NCI-H446 (cell line): Measurements from ENCODE around the gene CA12.

Experiments
- DNase-seq, 2 experiments: peaks; one replicate each; lab custom pipeline; 2025; lab: John Stamatoyannopoulos, UW

CA12 gene

DNA sequence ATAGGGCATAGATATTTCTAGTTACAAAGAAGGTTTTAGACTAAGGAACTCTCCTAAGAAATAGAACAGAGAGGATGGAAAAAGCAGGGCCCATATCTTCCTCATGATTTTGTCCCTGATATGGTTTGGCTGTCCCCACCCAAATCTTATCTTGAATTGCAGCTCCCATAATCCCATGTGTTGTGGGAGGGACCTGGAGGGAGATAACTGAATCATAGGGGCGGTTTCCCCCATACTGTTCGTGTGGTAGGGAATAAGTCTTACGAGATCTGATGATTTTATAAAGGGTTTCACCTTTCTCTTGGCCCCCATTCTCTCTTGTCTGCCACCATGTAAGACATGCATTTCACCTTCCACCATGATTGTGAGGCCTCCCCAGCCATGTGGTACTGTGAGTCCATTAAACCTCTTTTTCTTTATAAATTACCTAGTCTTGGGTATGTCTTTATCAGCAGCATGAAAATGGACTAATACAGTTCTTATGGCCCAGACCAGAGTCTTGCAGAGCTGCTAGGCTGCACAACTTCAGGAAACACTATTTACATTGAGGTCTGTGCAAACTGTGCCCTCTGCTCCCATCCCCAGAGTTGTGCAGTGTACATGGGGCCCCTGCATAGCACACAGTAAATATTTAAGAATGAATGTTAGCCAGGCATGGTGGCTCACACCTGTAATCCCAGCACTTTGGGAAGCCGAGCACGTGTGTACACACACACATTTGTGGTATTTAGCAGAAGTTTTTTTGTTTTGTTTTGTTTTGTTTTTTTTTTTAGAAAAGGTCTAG lies 20.3 kb upstream of the CA12 start:
- DNase-seq, result no peak

DNA sequence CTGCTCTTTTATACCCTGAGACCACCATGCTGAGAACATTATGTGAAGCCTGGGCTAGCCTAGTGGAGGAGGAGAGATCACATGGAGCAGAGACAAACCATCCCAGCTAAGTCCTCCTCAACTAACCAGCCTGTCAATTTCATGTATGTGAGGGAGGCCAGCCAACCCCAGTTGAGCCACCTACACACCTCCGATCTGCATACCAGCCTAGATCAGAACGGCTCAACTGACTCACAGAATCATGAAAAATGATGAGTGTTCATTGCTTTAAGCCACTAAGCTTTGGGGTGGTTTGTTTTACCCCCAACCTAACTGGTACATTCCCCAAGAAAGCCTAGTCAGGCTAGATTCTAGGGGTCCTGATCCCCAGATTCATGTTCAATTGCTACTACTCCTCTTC lies 19.4 kb upstream of the CA12 start:
- DNase-seq, result no peak

DNA sequence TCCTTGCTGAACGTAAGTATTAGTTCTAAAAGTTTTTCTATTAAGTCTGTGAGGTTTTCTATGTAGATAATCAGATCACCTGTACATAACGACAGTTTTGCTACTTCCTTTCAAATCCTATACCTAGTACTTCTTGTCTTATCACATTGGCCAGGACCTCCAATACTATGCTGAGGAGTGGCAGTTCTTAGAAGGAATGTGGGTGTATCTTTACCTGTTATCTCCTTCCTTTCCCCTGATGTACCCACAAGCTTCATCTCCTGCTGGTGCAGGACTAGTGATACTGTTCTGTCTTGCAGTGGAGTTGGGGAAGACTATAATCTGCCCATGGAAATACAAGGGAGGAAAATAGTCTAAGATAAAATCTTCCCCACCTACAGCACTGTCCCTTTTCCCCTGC lies 16.8 kb upstream of the CA12 start:
- DNase-seq, result no peak

DNA sequence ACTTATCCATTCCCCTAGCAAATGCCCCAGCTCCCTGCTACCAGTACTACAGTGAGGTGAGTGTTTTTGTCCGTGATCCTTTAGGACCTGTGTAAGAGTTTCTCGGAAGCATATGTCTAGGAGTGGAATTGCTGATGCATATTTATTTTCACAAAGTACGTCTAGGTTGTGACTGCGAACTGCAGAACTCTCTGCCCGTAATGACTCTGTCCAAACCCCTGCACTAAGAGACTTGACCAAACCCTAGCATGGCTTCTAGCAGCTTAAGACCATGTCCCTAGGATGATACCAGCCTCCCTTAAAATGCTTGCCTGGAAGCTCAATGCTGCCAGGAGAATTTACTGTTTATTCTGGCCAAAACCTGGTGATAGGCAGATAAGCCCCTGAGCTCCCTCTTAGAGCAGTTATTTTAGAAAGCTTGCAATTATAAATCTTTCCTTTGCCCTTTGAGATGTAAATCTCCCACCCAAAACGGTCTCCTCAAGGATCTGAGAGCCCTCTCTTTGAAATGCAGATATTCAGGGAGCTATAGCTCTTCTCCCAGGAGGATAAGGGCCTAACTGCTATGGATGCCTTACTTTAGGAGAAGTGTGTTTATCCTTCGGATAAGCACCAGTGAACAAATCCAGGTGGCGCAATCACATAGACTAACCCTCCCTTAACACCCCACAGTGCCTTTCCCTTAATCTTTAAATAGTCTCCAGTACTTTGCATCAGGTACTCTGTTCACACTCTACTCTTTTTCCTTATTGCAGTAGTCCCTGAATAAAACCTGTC lies 14.7 kb upstream of the CA12 start:
- DNase-seq, result no peak

DNA sequence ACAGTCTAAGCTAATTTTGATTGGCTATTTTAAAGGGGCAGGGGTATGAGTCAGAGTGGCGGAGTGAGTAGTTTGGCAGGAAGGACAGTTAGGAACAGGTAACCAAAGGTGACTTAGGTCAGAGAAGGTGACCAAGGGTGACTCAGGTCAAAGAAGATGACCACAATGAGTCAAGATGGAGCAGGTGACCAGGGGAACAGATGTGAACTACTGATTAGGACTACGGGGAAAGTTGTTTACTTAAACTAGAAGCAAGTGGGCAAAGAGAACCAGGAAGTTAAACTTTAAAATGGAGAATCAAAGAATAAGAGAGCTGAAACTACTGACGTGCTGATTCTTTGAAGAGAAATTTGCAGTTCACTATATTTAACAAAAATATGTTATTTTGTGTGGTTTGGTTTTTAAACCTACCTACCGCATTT lies 14.1 kb upstream of the CA12 start:
- no peak for DNase-seq

DNA sequence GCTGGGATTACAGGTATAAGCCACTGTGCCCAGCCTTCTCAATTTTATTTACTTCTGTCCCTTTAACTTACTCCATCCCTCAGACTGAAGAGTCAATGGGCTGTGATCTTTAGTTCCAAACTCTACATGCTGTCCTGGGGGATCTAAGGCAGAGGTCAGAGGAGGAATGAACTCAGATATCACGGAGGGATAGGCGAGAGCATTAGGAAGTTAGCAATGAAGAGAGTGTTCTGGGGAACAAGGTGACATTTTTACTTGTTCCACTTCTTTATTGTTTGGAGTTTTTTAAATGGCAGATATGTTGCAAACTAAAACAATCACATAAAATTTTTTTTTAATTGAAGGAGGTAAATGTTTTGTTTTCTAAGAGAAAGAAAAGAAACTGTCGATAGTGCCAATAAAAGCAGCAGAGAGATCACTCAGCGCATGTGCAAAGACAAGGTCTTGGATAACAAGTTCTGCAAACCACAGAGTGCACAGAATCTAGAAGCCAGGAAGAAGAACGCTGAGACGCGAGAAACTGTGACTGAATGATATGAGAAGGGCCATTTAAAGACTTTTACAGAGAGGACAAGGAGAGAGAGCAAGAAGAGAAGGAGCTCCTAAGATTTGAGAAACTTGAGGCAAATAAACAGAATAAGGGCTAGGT lies 10.8 kb upstream of the CA12 start:
- DNase-seq, result no peak

DNA sequence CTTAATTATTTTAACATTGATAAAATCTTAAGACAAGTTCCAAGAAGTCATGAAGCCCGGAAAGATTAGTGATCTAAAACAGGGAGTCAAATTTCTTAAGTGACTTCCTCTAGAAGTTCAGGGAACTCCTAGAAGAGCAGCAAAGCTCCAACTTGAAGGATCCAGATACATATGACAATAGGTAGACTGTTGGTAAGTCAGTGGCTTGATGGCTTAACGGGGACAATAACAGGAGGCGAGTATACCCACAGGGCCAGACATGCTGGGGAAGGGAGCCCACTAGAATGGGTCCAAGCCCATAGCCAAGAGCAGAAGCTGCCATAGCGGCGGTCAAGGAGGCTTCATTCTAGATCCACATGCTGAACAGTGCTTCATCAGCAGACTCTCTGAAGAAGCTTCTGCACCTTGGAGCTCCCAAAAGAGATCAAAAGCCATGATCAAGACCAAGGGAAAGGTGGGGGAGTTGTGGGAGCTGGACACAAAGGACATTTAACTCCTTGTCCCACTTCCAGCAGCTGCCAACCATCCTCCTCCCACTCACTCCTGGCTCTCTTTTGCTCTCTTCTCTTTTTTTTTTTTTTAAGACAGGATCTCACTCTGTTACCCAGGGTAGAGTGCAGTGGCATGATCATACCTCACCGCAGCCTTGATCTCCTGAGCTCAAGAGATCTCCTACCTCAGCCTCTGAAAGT lies 10.2 kb upstream of the CA12 start:
- no peak for DNase-seq

DNA sequence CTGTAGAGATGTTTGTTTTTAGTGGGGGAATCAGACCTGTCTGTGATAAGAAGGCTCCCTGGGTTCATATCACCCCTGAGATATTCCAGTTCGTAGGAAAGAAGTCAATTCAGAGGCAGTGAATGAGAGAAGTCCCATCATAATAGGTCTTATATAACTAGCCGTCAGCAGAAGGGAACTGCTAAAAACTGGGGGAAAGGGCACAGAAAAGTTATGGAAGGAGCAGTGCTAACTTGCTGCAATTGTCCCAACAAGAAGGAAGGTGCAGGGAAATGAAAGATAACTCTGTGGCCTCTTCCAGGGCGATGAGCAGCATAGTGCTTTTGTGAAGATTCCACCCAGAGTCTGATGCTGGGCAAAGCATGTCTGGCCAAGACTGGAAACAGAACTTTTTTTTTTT lies 9.0 kb upstream of the CA12 start:
- DNase-seq, result no peak

DNA sequence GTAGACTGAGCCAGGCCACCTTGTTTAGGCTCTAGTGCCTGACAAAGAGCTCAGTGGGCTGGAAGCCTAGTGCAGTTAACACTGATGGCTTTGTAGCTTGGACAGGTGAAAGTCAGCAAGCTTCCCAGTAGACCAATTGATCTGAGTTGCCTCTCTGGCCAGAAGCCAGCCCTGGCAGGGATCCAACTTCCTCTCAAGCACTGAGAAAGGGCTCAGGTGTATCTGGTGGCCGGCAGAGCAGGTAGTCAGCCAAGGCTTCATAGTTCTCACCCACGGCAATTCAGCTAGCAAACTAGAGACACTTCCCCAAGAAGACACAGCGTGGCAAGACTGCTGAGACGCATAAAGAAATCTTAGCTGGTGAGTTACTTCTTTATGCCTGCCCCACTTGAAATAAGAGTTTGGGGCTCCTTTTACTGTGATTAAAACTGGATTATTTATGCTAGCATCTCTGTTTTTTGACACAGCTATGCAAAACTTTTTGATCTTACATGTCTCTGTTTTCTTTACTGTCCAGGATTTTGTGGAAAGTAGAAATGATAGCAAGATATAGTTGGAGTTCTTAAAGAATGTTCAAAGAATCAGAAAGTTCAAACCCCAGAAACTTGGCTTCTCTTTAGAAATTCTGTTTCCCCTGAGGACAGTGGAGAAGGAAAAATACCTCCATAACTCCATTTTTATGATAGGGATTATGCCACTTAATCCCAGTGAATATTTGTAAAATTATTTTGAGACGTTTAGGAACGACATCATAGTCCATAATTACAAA lies 8.4 kb upstream of the CA12 start:
- DNase-seq, result no peak

DNA sequence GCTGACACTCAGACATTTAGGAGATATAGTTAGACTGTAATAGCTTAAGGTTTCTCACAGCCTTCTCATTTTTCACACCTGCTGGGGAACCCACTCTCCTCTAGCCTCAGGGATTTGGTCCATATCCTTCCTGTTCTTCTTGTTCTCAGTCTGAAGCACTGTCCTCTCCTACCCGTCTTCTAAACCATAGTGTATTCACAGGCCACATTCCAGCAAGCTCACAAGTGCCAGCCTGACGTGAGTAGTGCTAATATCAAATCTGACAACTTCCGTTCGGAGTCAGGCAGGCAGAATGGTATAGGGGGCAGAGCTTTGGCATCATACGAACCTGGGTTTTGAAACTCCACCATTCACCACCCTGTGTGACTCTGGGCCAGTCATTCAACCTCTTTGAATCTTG lies 6.9 kb upstream of the CA12 start:
- no peak for DNase-seq

DNA sequence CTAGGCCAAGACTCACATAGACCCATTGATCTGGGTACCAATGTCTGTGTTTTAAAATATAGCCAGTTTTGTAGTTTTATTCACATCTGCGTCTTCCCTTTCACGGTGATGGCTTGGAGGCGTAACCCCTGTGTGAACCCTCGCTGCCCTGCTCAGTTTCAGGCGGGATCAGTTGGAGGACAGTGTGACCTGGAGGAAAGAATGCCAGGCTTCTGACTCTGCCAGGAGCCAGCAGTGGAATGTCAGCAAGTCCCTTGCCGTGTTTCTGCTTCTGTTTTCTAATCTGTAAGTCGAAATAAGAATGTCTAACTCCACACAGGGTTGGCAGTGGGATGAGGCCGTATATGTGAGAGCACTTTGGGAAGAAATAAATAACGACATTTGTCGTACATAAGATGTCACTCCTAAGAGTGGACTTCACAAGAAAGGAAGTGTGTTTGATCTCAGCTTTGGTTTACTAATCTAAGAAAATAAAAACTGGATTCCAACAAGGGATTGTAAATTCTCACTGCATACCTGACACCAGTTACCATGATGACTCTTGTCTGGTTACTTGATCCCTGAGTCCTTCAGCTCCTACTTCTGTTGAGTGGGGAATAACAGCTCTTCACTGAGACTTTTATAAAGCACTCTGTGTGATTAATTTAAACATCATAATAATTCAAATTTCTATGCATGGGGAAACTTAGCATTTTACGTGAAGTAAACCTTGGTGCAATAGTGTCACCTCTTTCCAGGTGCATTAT lies 6.3 kb upstream of the CA12 start:
- DNase-seq, result no peak

DNA sequence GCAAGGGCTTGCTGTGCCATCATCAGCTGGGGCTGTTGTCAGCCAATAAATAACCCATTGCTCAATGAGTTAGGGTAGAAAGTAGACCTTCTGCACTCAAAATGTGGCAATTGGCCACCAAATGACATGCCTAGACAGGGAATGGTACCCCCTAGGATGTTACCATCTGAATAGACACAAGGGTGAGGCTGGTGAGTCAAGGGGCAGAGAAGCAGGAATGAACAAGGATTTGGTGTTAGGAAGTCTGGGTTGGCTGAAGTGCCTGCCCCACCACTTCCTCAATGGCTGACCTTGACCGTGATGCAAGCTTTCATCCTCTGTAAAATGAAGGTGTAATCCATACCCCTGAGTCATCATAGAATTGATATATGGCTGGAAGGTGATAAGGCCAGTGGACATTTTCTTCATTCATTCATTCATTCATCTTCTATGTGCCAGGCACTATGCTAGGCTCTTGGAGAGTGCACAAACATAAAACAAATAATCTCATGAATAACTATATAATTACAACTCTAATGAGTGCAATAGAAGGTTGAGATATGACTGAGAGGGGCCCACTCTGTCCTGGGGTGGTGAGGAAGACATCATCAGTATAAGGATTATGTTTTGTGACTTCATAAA lies 4.4 kb upstream of the CA12 start:
- DNase-seq, result no peak

DNA sequence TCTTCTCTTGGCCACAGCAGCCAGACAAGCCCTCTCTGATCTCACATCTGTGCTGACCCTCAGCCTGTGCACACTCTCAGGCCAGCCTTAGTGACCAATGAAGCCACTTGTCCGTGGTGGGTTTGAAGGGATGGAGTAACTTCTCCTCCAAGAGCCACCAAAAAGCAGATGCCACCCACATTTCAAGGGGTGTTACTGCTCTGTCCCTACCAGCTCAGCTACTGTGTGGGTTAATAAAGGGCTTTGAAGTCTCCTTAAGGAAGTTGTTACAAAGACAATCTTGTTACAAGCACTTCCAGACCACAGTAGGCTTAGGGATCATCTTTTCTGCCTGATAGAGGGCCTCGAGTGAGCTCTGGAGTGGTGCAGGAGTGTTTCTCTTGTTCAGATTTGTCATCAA lies 3.3 kb upstream of the CA12 start:
- DNase-seq, result no peak

DNA sequence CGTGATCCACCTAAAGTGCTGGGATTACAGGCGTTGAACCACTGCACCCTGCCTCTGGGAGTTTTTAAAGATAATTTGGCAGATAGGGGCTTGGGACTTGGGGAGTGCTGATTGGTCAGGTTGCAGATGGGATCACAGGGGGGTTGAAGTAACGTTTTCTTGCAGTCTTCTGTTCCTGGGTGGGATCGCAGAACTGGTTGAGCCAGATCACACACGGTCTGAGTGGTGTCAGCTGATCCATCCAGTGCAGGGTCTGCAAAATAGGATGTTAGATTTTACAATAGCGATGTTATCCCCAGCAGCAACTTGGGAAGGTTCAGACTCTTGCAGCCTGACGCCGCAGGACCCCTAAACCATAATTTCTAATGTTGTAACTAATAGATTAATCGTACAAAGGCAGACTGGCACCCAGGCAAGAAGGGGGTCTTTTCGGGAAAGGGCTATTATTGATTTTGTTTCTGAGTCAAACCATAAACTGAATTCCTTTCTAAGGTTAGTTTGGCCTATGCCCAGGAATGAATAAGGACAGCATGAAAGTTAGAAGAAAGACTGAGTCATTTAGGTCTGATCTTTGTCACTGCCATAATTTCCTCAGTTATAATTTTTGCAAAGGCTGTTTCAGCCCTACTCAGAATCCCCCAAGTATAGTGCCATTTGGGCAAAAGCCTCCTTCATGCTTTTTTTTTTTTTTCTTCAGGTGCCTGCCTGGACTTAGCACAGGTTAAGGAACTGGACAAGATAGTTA lies 1.5 kb upstream of the CA12 start:
- no peak for DNase-seq

DNA sequence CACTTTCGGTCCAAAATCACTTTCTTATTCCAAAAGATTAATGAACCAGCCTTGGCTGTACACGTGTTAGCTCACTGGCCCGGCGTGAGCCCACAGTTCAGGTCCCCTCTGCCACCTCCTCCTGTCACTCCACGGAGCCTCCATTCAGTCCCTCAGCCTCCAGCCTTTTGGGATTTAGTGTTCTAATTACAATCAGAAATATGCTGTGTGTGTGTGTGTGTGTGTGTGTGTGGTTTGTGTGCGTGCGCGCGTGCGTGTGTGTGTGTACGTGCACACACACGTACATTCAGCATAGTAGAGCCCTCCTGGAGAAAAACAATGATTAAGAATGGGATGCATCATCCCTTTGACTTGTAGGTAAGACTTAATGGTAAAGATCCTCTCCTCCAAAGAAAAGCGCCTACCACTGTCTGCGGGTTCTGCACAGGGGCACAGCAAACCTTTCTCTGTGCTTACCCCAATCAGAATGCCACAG lies 801 bp downstream of the CA12 start:
- no peak for DNase-seq

DNA sequence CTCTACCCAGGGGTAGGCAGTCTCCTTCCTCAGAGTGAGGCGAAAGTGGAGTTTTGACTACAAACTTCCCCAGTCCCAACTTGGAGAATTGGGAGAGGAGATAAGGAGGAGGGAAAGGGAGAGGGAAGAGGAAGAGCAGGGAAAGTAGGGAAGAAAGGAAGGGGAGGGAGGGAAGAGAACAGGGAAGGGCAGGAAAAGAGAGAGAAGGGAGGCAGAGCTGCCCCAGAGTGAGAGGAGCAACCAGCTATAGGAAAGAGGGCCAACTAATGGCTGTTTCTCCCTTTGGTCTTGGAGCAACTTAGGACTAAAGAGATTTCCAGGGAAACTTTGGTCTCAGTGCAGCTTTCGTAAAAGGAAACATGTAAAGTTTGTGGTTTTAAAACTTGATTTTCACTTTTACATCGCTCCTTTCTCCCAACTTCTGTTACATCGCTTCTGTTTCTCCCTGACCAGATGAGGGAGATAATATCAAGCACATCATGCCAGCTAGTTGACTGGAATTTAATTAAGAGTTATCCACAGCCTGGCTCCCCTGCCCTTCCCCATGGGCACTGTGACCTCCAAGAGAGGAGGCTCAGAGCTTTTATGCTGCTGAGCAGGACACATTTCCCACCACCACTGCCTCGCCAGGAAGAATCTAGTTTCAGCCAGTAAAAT lies 1.4 kb downstream of the CA12 start:
- no peak for DNase-seq

DNA sequence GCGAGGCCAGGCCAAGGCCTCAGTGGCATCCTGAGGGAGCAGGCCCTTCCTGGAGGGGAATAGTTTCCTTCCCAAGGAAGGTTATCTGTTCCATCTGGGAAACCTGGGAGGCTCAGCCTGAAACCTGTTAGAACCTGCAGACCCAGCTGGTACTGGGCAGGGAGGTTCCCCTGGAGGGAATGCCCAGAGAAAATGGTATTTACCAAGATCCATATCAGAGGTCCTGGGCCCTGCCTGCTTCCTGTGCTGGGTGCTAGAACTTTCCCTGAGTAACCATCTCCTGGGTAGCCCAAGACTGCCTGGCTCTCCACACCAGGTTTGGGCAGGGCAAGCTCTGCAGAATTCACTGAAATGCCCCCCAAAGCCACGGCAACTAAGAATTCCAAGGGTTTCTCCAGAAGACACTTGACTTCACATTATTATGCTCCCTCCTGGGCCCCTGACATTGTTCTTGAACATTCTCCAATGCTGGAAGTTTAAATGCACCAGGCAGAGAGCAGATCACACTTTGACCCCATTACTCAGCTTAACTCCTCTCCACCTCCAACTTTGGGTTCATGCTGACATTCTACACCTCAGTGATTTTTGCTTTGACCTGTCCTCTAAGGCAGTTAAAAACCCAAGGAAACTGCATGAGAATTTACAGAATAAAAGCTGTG lies 2.0 kb downstream of the CA12 start:
- no peak for DNase-seq

DNA sequence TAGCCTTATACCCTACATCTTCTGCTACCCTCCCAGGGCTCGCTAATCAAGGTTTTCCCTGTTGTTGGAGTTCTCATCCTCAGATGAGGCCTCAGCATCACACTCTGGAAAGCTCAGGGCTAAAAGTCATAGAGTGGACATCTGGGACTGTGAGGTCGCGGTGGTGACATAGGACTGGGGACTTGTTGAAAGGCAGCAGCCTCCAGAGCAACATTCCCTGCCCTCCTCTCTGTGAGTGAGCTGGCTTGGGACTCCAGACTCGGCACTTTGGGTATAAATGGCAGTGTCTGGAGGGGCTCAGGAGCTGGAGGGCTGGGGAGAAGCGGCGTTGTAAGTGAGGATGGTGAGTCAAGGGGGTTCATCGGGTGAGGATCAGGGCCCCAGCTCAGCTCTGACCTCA lies 2.7 kb downstream of the CA12 start:
- DNase-seq, result no peak
